A549 (cell line): ENCODE data around the gene STAB2. TPM values are rescaled to one million over a fixed set of nuclear protein-coding genes. Genes with fewer than 3 reads are reported as not detected.

ENCODE experiments used
- ATAC-seq, 2 experiments: fragments of 200-7000 bp in 1 of 2; fragments of >200 bp in 1 of 2; cut with Nextera tagmentation in 1 of 2; cut with Tn5 transposase in 1 of 2; 3 replicates each; pipeline versions ENCODE4 v1.8.0 to v1.9.1; 2018 to 2020; ENCODE audit warnings: mild to moderate bottlenecking in 1 of 2, moderate library complexity in 1 of 2
- CTCF ChIA-PET: fragments of 300-600 bp; sonication (Branson Sonifier 250); formaldehyde crosslinking; extraction: SDS; loops from one replicate; lab custom pipeline; 2021; ENCODE audit warnings: antibody characterized with exemption, inconsistent platforms; lab: Yijun Ruan, JAX
- POLR2A ChIA-PET: fragments of 350-600 bp; formaldehyde crosslinking; extraction: SDS; loops from one replicate; lab custom pipeline; 2021; ENCODE audit warnings: antibody characterized with exemption, inconsistent platforms; lab: Yijun Ruan, JAX
- DNase-seq, 2 experiments: peaks; one replicate each; pipeline versions ENCODE4 v3.0.0 to v3.0.0-alpha.2; 2011 to 2016; ENCODE audit warnings: low read depth in 1 of 2, low spot score in 1 of 2
- FAIRE-seq: peaks from 2 replicates; lab custom pipeline; 2011; peaks lifted over from hg19 to GRCh38; lab: Jason Lieb, UNC
- H3K27ac ChIP-seq, 2 experiments: fragments of >200 bp; sonication (Bioruptor Twin); formaldehyde crosslinking; 3 replicates each; pipeline ENCODE4 v1.5.1; 2016 to 2017
- H3K4me1 ChIP-seq: fragments of >200 bp; sonication (Bioruptor Twin); formaldehyde crosslinking; 3 replicates; pipeline ENCODE4 v1.6.1; 2016
- H3K4me2 ChIP-seq: fragments of >200 bp; sonication (Bioruptor Twin); formaldehyde crosslinking; 3 replicates; pipeline ENCODE4 v1.6.1; 2016
- H3K4me3 ChIP-seq: fragments of >200 bp; sonication (Bioruptor Twin); formaldehyde crosslinking; 3 replicates; pipeline ENCODE4 v1.5.1; 2016
- H3K9me3 ChIP-seq: fragments of >200 bp; sonication (Bioruptor Twin); formaldehyde crosslinking; 3 replicates; pipeline ENCODE4 v1.6.1; 2016
- ATOH8 ChIP-seq: fragments of 250-450 bp; sonication (Bioruptor Pico); IDR thresholded peaks from 2 replicates; pipeline ENCODE4 v1.5.0; 2020; ENCODE audit warnings: low read depth, mild to moderate bottlenecking, moderate library complexity
- BCL3 ChIP-seq: fragments of >200 bp; sonication (Bioruptor Twin); formaldehyde crosslinking; IDR thresholded peaks from 3 replicates; pipeline ENCODE4 v1.6.1; 2016
- CEBPB ChIP-seq, 2 experiments: fragments of >200 bp in 1 of 2; sonication (Bioruptor Twin) in 1 of 2; formaldehyde crosslinking in 1 of 2; IDR thresholded peaks; 2 replicates each; pipeline ENCODE4 v1.6.1; 2012 to 2016
- CHD2 ChIP-seq: fragments of 150-350 bp; IDR thresholded peaks from 2 replicates; pipeline ENCODE4 v1.6.1; 2014; ENCODE audit warnings: low read length; ENCODE audit not compliant: partially characterized antibody
- CTCF ChIP-seq: fragments of >200 bp; sonication (Bioruptor Twin); formaldehyde crosslinking; IDR thresholded peaks from 3 replicates; pipeline ENCODE4 v1.5.1; 2016
- E2F6 ChIP-seq: IDR thresholded peaks from 2 replicates; pipeline ENCODE4 v1.6.1; 2012; ENCODE audit warnings: low read depth, borderline replicate concordance
- EHMT2 ChIP-seq: fragments of 200-600 bp; sonication (generic); IDR thresholded peaks from 2 replicates; pipeline ENCODE4 v1.6.1; 2016; ENCODE audit warnings: antibody characterized with exemption, low read depth, mild to moderate bottlenecking, moderate library complexity
- EP300 ChIP-seq, 2 experiments: fragments of >200 bp; sonication (Bioruptor Twin); formaldehyde crosslinking; IDR thresholded peaks; 2 replicates in 1 of 2; 3 replicates in 1 of 2; pipeline ENCODE4 v1.6.1; 2016 to 2017
- ESRRA ChIP-seq: fragments of 150-350 bp; IDR thresholded peaks from 2 replicates; pipeline ENCODE4 v1.6.1; 2014; ENCODE audit warnings: mild to moderate bottlenecking, low read length, borderline replicate concordance
- FOSL2 ChIP-seq, 2 experiments: fragments of 450-650 bp in 1 of 2; fragments of >200 bp in 1 of 2; sonication (Bioruptor Twin) in 1 of 2; formaldehyde crosslinking; IDR thresholded peaks; 2 replicates each; pipeline versions ENCODE4 v1.5.0 to v1.6.1; 2016 to 2020; ENCODE audit warnings: mild to moderate bottlenecking in 1 of 2, moderate library complexity in 1 of 2
- HES2 ChIP-seq: fragments of >200 bp; sonication (Bioruptor Twin); formaldehyde crosslinking; IDR thresholded peaks from 2 replicates; pipeline ENCODE4 v1.6.1; 2016
- HEYL ChIP-seq: fragments of 250-450 bp; sonication (Bioruptor Pico); IDR thresholded peaks from 2 replicates; pipeline ENCODE4 v1.8.0; 2021; ENCODE audit warnings: mild to moderate bottlenecking, moderate library complexity
- JUN ChIP-seq, 2 experiments: fragments of >200 bp; sonication (Bioruptor Twin); formaldehyde crosslinking; IDR thresholded peaks; 2 replicates in 1 of 2; 3 replicates in 1 of 2; pipeline ENCODE4 v1.6.1; 2016 to 2017
- JUNB ChIP-seq: fragments of >200 bp; sonication (Bioruptor Twin); formaldehyde crosslinking; IDR thresholded peaks from 2 replicates; pipeline ENCODE4 v1.6.1; 2016
- KDM5A ChIP-seq: fragments of 200-600 bp; sonication (generic); IDR thresholded peaks from 2 replicates; pipeline ENCODE4 v1.6.1; 2016; ENCODE audit warnings: antibody characterized with exemption, mild to moderate bottlenecking
- PBX3 ChIP-seq: IDR thresholded peaks from 2 replicates; pipeline ENCODE4 v1.6.1; 2012
- RCOR1 ChIP-seq: fragments of 150-350 bp; IDR thresholded peaks from 2 replicates; pipeline ENCODE4 v1.6.1; 2014; ENCODE audit warnings: antibody characterized with exemption, low read length, low read depth
- REST ChIP-seq: fragments of 200-600 bp; sonication (generic); IDR thresholded peaks from 2 replicates; pipeline ENCODE4 v1.6.1; 2016; ENCODE audit warnings: antibody characterized with exemption, mild to moderate bottlenecking, moderate library complexity
- RFX5 ChIP-seq: fragments of 450-650 bp; IDR thresholded peaks from 2 replicates; pipeline ENCODE4 v1.7.1; 2014; ENCODE audit warnings: antibody characterized with exemption, mild to moderate bottlenecking, moderate library complexity
- TP53 ChIP-seq: fragments of 250-450 bp; sonication (Bioruptor Pico); IDR thresholded peaks from 2 replicates; pipeline ENCODE4 v1.5.0; 2021; ENCODE audit warnings: mild to moderate bottlenecking, moderate library complexity
- ZNF302 ChIP-seq: fragments of 250-450 bp; sonication (Bioruptor Pico); IDR thresholded peaks from 2 replicates; pipeline ENCODE4 v1.9.0; 2021; ENCODE audit warnings: inconsistent platforms, mild to moderate bottlenecking, moderate library complexity
- ZSCAN20 ChIP-seq: fragments of 250-450 bp; sonication (Bioruptor Pico); IDR thresholded peaks from 2 replicates; pipeline ENCODE4 v1.8.0; 2022; ENCODE audit warnings: mild to moderate bottlenecking, moderate library complexity
- WGBS: methylation state at CpG from one replicate; pipeline ENCODE4 v1.1.6; 2017; ENCODE audit errors: missing lambda C conversion rate; 5-methylcytosine and 5-hydroxymethylcytosine counted together
- polyA plus RNA-seq, 4 experiments: library from polyadenylated mRNA; depleted of rRNA in 3 of 4; stranded (reverse); fragments of >200 nt; fragmentation: RNase III in 1 of 4; extraction: RNeasy Plus Mini Kit Qiagen cat#74134 plus additional on column Dnase treatment in 1 of 4; gene quantifications; 2 replicates in 3 of 4; 3 replicates in 1 of 4; pipeline ENCODE4 v1.2.3, GENCODE V29; 2011 to 2017

Gene STAB2
- polyA plus RNA-seq, 2 of the 4 experiments (the other 2 are of a cell fraction): not detected

GRCh38 chr12:103573185-103573584 lies 13.9 kb upstream of the STAB2 start:
- DNase-seq (no peak), ATAC-seq (no peak), FAIRE-seq (no peak)
- Histone ChIP-seq H3K4me3 (no peak overlapping the region), H3K27ac (no peak overlapping the region), H3K4me1 (no peaks in the 10 kb centered on the region), H3K9me3 (no peaks in the 10 kb centered on the region; the same call in 2 of the 3 replicates), H3K4me2 (no peak overlapping the region)
- ChIA-PET CTCF (interaction anchor here (1.1 to 4.7 kb wide), 3 partner anchors 8 to 14 kb away, joined by 3 to 30 read pairs (median 8); partner anchors contain the start of gene STAB2), POLR2A (no interaction called here)
- 47% methylated on average over 3 of the region's 3 CpGs for WGBS
- TF ChIP-seq EP300 (IDR thresholded peaks at IDR 0.05) (no peak), CTCF (no peak), HES2 (no peak), CEBPB (IDR thresholded peaks at IDR 0.05) (no peak), BCL3 (no peak), FOSL2 (IDR thresholded peaks at IDR 0.05) (no peak), FOSL2 (CRISPR knock-in tag; IDR thresholded peaks at IDR 0.05) (no peak), JUN (IDR thresholded peaks at IDR 0.05) (no peak), TP53 (CRISPR knock-in tag) (no peak), RFX5 (no peak), HEYL (CRISPR knock-in tag) (no peak), RCOR1 (no peak), KDM5A (no peak), ZNF302 (CRISPR knock-in tag) (no peak), JUNB (no peak), ESRRA (no peak), E2F6 (no peak), ATOH8 (CRISPR knock-in tag) (no peak), CHD2 (no peak)

GRCh38 chr12:103578926-103579325 lies 8.1 kb upstream of the STAB2 start:
- DNase-seq: no peak
- ChIA-PET POLR2A (no interaction called here), CTCF (interaction anchor here (1.2 kb wide), 1 partner anchor 30 kb away, joined by 3 read pairs; no protein-coding TSS in a partner anchor)
- Histone ChIP-seq H3K4me3 (no peak overlapping the region), H3K27ac (no peak overlapping the region), H3K4me2 (no peak overlapping the region), H3K4me1 (no peaks in the 10 kb centered on the region), H3K9me3 (no peaks in the 10 kb centered on the region)
- ATAC-seq: no peak
- TF ChIP-seq REST (no peak), ZSCAN20 (CRISPR knock-in tag) (no peak), PBX3 (no peak), EHMT2 (no peak), EP300 (IDR thresholded peaks at IDR 0.05) (no peak)
- no peak for FAIRE-seq
- WGBS: 86% methylated on average over 2 of the region's 2 CpGs
